Activated naive CD4-positive, alpha-beta T cell treated with anti-CD3 and anti-CD28 coated beads, Interleukin-2, amount 50 U/mL, for 72 hours (primary cell): ENCODE measurements around the gene RAB23. TPM values are rescaled to one million over a fixed set of nuclear protein-coding genes. Genes with fewer than 3 reads are reported as not detected.
A peak's percentile ranks its signal among the peaks of the same experiment; 100 is the strongest.
"Not testable (repeated sequence)": the region's sequence is repeated elsewhere in the genome, so short reads cannot be mapped to it uniquely, and the experiment has no call there.

Experiments
- ATAC-seq, 2 donors: fragments of 150-1000 bp; cut with Tn5 transposase; 2 replicates each; pipeline ENCODE4 v1.10.0; 2021; ENCODE audit warnings: mild to moderate bottlenecking in 2 of 2, moderate library complexity in 2 of 2
- DNase-seq, 2 donors: peaks; one replicate each; pipeline ENCODE4 v3.0.0; 2021 to 2022; ENCODE audit warnings: low spot score in 2 of 2
- H3K27ac Mint-ChIP-seq, 2 donors: one replicate each; pipeline ENCODE4 v1.8.0; 2022; ENCODE audit warnings: mild to moderate bottlenecking in 2 of 2, mixed read lengths in 2 of 2
- H3K36me3 Mint-ChIP-seq, 2 donors: one replicate each; pipeline ENCODE4 v1.8.0; 2022; ENCODE audit warnings: mixed read lengths in 2 of 2
- H3K9me3 Mint-ChIP-seq, 2 donors: one replicate each; pipeline ENCODE4 v1.8.0; 2022; ENCODE audit warnings: mixed read lengths in 2 of 2
- total RNA-seq, 2 donors: library from RNA; stranded (reverse); gene quantifications; one replicate each; pipeline ENCODE4 v1.2.3, GENCODE V29; 2022

Gene RAB23
- total RNA-seq, 2 donors from 2014 or later = 2.0 to 2.2 TPM

GRCh38 chr6:57250348-57250747 lies 28.2 kb upstream of the RAB23 start:
- no peak for DNase-seq
- no peak for ATAC-seq
- Mint-ChIP-seq H3K27ac (no peak overlapping the region), H3K36me3 (no peaks in the 10 kb centered on the region), H3K9me3 (no peaks in the 10 kb centered on the region)

- H3K27ac Mint-ChIP-seq = no peak overlapping the region
- ATAC-seq (no peak), DNase-seq (no peak)
- no peaks in the 10 kb centered on the region for H3K9me3 Mint-ChIP-seq
- no peaks in the 10 kb centered on the region for H3K36me3 Mint-ChIP-seq
Observed at GRCh38 chr6:57248311-57248895, 26.3 kb upstream of the RAB23 start.

- no peak for DNase-seq
- ATAC-seq = no peak
- Mint-ChIP-seq H3K27ac (no peak overlapping the region), H3K36me3 (no peaks in the 10 kb centered on the region), H3K9me3 (no peaks in the 10 kb centered on the region)
Observed at GRCh38 chr6:57247603-57248002, 25.5 kb upstream of the RAB23 start.

- H3K9me3 Mint-ChIP-seq = no peaks in the 10 kb centered on the region
- H3K36me3 Mint-ChIP-seq = no peaks in the 10 kb centered on the region
- ATAC-seq = no peak
- DNase-seq = no peak
- no peak overlapping the region for H3K27ac Mint-ChIP-seq
Observed at GRCh38 chr6:57246307-57246706, 24.2 kb upstream of the RAB23 start.

- H3K27ac Mint-ChIP-seq = no peak overlapping the region
- H3K9me3 Mint-ChIP-seq = no peaks in the 10 kb centered on the region
- no peaks in the 10 kb centered on the region for H3K36me3 Mint-ChIP-seq
- ATAC-seq (no peak), DNase-seq (no peak)
Observed at GRCh38 chr6:57243954-57244353, 21.8 kb upstream of the RAB23 start.

GRCh38 chr6:57243526-57243925 lies 21.4 kb upstream of the RAB23 start:
- H3K27ac Mint-ChIP-seq, ATAC-seq, DNase-seq, H3K36me3 Mint-ChIP-seq, H3K9me3 Mint-ChIP-seq: not testable (repeated sequence)

GRCh38 chr6:57242505-57242904 lies 20.4 kb upstream of the RAB23 start:
- no peak for ATAC-seq
- H3K36me3 Mint-ChIP-seq = no peaks in the 10 kb centered on the region
- no peaks in the 10 kb centered on the region for H3K9me3 Mint-ChIP-seq
- H3K27ac Mint-ChIP-seq = no peak overlapping the region
- no peak for DNase-seq

- no peak overlapping the region for H3K27ac Mint-ChIP-seq
- DNase-seq (no peak), ATAC-seq (no peak)
- no peaks in the 10 kb centered on the region for H3K9me3 Mint-ChIP-seq
- H3K36me3 Mint-ChIP-seq = peaks cover 6% of the 10 kb centered on the region in 2 donors
Observed at GRCh38 chr6:57226221-57226620, 4.1 kb upstream of the RAB23 start.

GRCh38 chr6:57224769-57225515 lies 2.8 kb upstream of the RAB23 start:
- DNase-seq (no peak), ATAC-seq (no peak)
- H3K27ac Mint-ChIP-seq = no peak overlapping the region
- no peaks in the 10 kb centered on the region for H3K9me3 Mint-ChIP-seq
- H3K36me3 Mint-ChIP-seq = peaks cover 6 to 10% of the 10 kb centered on the region in 2 donors

GRCh38 chr6:57222743-57223077 lies 603 bp upstream of the RAB23 start:
- ATAC-seq = no peak
- no peak for DNase-seq
- no peak overlapping the region for H3K27ac Mint-ChIP-seq

GRCh38 chr6:57221191-57221935 lies 744 bp downstream of the RAB23 start:
- DNase-seq (peak in 1 of 2 donors; percentile 44), ATAC-seq (peak; percentile 58 to 62)
- Mint-ChIP-seq H3K36me3 (peaks cover 11 to 14% of the 10 kb centered on the region in 2 donors), H3K9me3 (no peaks in the 10 kb centered on the region), H3K27ac (peak overlapping the region in 1 of 2 donors; percentile 86)

More at GRCh38 chr6:57222743-57223077, 603 bp upstream of the RAB23 start:
- H3K36me3 Mint-ChIP-seq = peaks cover 6 to 10% of the 10 kb centered on the region in 2 donors
- no peaks in the 10 kb centered on the region for H3K9me3 Mint-ChIP-seq

GRCh38 chr6:57220083-57220703 lies 1.9 kb downstream of the RAB23 start:
- ATAC-seq (no peak), DNase-seq (no peak)
- Mint-ChIP-seq H3K36me3 (peaks cover 14 to 16% of the 10 kb centered on the region in 2 donors), H3K9me3 (peaks cover 0 to 1% of the 10 kb centered on the region in 2 donors), H3K27ac (no peak overlapping the region)

- DNase-seq = no peak
- Mint-ChIP-seq H3K9me3 (peaks cover 0 to 12% of the 10 kb centered on the region in 2 donors), H3K27ac (no peak overlapping the region), H3K36me3 (peaks cover 13 to 28% of the 10 kb centered on the region in 2 donors)
- no peak for ATAC-seq
Observed at GRCh38 chr6:57217270-57217669, 4.8 kb downstream of the RAB23 start.

- Mint-ChIP-seq H3K9me3 (peaks cover 0 to 12% of the 10 kb centered on the region in 2 donors), H3K36me3 (peaks cover 8 to 23% of the 10 kb centered on the region in 2 donors), H3K27ac (no peak overlapping the region)
- ATAC-seq (no peak), DNase-seq (no peak)
Observed at GRCh38 chr6:57216235-57217101, 5.6 kb downstream of the RAB23 start.

- Mint-ChIP-seq H3K9me3 (peaks cover 0 to 12% of the 10 kb centered on the region in 2 donors), H3K27ac (no peak overlapping the region), H3K36me3 (peaks cover 5 to 23% of the 10 kb centered on the region in 2 donors)
- no peak for DNase-seq
- no peak for ATAC-seq
Observed at GRCh38 chr6:57215260-57215659, 6.8 kb downstream of the RAB23 start.

- Mint-ChIP-seq H3K9me3 (peaks cover 0 to 9% of the 10 kb centered on the region in 2 donors), H3K36me3 (peaks cover 0 to 12% of the 10 kb centered on the region in 2 donors), H3K27ac (no peak overlapping the region)
- ATAC-seq (no peak), DNase-seq (no peak)
Observed at GRCh38 chr6:57210060-57210459, 12.0 kb downstream of the RAB23 start.
